ENCODE data around the gene ZNF488. TPM values are rescaled to one million over a fixed set of nuclear protein-coding genes. Genes with fewer than 3 reads are reported as not detected.

ZNF488 gene
- total RNA-seq, 2 experiments from 2014 or later: 0.05 TPM; not detected in 1

DNA sequence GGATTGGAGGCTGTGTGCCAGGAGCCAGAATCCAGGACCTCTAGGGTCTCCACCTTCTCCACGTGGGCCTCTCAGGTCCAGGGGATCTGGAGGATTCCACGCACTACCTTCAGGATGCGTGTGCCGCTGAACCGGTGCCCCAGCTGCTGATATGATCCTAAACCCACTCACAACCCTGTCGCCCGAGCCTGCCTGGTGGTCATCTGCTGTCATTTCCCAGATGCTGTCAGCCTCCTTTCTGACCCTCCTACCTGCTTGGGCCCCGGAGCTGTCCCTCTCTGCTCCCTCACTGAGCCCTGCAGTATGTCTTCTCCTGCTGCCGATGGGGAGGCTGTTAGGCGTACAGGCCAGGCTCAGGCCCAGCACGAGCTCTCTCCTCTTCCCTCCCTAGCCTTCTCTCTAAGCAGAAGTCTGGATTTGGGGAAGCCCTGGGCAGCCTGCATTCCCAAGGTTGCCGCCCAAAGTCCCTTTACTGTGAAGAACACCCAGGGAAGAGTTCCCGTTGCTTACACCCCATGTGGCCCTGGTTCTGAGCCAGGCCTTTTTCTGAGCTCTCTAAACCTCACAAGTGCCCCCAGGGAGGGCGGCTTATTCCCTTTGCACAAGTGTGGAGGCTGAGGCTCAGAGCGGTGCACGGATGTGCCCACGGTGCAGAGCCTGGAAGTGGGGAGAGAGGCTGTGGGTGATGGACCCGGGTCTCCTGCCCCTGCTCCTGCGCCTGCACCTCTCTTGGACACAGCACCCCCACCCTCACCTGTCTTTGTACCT lies 30.8 kb upstream of the ZNF488 start:
- Mint-ChIP-seq H3K4me3 (no peak overlapping the region), H3K27ac (no peak overlapping the region), H3K4me1 (no peaks in the 10 kb centered on the region), H3K27me3 (no peaks in the 10 kb centered on the region), H3K36me3 (ENCODE audit: low read depth) (no peaks in the 10 kb centered on the region), H3K9me3 (no peaks in the 10 kb centered on the region)
- CTCF ChIA-PET: no interaction called here
- DNase-seq: no peak
- POLR2A ChIA-PET: no interaction called here

DNA sequence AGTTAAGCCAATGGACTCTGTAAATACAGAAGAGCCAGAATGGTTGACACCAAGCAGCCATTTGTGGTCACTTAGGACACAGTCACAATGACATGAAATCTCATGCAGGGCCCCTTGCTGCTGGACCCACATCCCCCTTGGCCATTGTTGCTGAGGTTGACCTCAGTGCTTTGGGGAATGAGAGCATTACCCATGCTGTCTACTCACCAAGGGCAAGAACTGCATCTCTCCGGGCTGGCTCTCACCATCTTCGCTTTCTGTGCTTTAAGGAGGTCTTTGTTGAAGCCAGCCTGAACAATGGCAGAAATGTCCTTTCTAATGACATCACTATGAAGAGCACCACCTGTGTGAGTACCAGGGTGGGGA lies 30.1 kb upstream of the ZNF488 start:
- H3K4me3 Mint-ChIP-seq: no peak overlapping the region
- DNase-seq: no peak

DNA sequence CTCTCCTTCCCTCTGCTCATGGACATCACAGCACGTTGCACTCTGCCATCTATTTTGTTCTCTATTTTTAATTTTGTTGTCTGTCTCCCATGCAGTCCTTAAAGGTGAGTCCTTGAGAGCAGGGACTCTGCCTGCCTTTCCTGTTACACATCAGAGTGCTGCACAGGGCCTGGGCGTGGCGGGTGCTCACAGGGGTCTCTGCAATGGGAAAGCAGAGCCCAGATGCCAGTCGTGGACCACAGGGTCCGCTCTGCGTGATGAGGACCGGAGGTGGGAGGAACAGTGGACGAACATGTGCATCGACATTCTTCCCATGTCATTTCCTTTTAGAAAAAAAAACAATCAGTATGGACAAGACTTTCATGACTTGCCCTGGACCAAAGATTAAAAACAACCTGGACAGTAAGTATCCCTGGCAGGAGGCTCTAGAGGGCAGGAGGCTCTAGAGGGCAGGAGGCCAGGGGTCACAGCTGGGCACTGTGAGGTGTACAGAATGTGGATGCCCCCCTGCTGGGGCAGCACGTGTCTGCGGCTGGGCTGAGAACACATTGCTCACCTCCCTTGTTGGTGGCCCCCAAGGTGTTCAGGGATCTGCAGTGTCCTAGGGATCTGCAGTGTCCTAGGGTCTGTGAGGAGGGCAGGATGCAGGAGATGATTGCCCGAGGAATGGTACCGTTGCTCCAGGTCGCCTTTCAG lies 29.6 kb upstream of the ZNF488 start:
- no peak for DNase-seq
- ChIA-PET POLR2A (no interaction called here), CTCF (no interaction called here)
- Mint-ChIP-seq H3K27ac (no peak overlapping the region), H3K4me1 (no peaks in the 10 kb centered on the region), H3K9me3 (no peaks in the 10 kb centered on the region), H3K27me3 (no peaks in the 10 kb centered on the region), H3K36me3 (ENCODE audit: low read depth) (no peaks in the 10 kb centered on the region), H3K4me3 (no peak overlapping the region)

More for the DNA sequence above, 30.1 kb upstream of the ZNF488 start:
- CTCF ChIA-PET: no interaction called here
- no peaks in the 10 kb centered on the region for H3K4me1 Mint-ChIP-seq
- H3K36me3 Mint-ChIP-seq (ENCODE audit: low read depth): no peaks in the 10 kb centered on the region
- no peak overlapping the region for H3K27ac Mint-ChIP-seq
- H3K27me3 Mint-ChIP-seq: no peaks in the 10 kb centered on the region
- H3K9me3 Mint-ChIP-seq: no peaks in the 10 kb centered on the region
- POLR2A ChIA-PET: no interaction called here

DNA sequence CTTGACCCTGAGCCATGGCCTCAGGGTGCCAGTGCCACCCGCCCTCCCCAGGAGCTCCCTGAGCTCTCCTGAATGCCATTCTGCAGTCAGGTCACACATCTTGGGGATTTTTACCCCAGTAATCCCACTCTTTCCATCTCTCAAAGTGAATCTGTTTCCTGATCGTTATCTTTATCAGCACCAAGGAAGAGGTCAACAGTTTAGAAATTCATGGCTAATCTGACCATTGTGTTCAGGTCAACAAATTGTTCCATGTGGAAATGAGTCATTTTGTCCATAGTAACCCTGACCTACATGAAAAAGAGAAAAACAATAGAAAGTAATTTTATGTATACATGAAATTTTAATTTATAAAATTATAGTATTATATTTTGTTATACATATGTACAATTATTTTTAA lies 28.8 kb upstream of the ZNF488 start:
- POLR2A ChIA-PET: no interaction called here
- no peaks in the 10 kb centered on the region for H3K36me3 Mint-ChIP-seq (ENCODE audit: low read depth)
- no peaks in the 10 kb centered on the region for H3K4me1 Mint-ChIP-seq
- no peaks in the 10 kb centered on the region for H3K27me3 Mint-ChIP-seq
- CTCF ChIA-PET: no interaction called here
- H3K27ac Mint-ChIP-seq: no peak overlapping the region
- no peak for DNase-seq
- H3K4me3 Mint-ChIP-seq: no peak overlapping the region
- no peaks in the 10 kb centered on the region for H3K9me3 Mint-ChIP-seq

DNA sequence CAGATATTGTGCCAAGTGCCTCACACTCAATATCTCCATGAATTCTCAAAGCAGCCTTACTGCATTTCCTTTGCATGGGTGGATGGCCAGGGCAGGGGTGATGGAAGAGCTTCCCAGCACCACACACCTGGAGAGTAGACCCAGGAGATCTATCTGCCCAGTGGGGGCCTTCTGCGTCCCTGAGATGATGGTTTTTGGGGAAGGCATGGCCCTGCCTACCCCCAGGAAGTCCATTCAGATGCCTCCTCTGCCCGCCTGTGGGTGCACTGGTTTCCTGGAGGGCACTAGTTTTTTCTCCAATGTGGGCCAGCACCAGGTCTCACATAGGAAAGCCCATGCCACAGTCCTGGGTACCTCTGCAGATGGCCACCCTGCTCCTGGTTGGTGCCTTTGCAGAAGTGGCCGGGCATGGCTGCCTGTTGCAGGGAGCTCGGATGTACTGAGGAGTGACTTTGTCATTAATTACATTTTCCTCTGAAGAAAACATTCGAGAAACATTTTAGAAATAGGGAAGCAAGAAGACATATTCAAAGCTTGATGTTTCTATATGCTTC lies 28.2 kb upstream of the ZNF488 start:
- Mint-ChIP-seq H3K27ac (no peak overlapping the region), H3K27me3 (no peaks in the 10 kb centered on the region), H3K4me1 (no peaks in the 10 kb centered on the region), H3K9me3 (no peaks in the 10 kb centered on the region), H3K36me3 (ENCODE audit: low read depth) (no peaks in the 10 kb centered on the region), H3K4me3 (no peak overlapping the region)
- DNase-seq: no peak
- ChIA-PET CTCF (no interaction called here), POLR2A (no interaction called here)

DNA sequence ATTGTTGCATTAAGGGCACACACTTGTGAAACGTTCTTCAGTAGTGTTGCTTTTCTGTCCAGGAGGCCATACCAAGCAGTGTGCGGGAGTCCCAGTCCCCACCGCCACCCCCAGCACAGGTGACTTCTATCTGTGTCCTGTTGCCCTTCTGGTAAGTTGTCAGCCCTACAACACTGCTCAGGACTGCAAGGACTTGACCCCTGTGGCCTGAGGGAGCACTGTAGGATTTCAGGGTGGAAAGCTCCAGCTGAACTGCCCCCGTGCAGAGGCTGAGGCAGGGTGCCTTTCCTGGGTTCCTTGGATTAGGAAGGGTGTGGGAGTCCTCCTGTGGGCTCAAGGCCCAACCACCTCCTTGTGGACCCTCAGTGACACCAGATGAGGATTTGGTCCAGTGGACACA lies 26.8 kb upstream of the ZNF488 start:
- no peak overlapping the region for H3K4me3 Mint-ChIP-seq
- POLR2A ChIA-PET: no interaction called here
- H3K36me3 Mint-ChIP-seq (ENCODE audit: low read depth): no peaks in the 10 kb centered on the region
- no peak for DNase-seq
- CTCF ChIA-PET: no interaction called here
- H3K4me1 Mint-ChIP-seq: no peaks in the 10 kb centered on the region
- no peak overlapping the region for H3K27ac Mint-ChIP-seq
- no peaks in the 10 kb centered on the region for H3K9me3 Mint-ChIP-seq
- no peaks in the 10 kb centered on the region for H3K27me3 Mint-ChIP-seq

DNA sequence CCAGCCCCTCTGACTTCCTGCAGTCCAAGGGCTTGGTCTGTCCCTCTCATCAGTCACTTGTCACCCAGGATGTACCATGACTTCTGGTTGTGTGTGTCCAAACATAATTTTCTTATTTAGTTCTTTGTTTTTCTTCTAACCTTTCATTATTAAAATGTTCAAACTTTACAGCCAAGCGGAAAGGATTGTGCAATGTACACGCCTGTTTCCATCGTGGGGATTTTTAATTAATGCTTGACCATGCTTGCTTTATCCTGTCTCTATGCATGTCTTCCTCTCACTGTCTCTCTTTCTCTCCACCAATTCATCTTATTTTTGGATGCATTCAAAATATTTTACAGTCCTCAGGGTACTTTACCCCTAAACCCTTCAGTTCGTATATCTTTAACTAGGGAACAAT lies 26.2 kb upstream of the ZNF488 start:
- Mint-ChIP-seq H3K9me3 (no peaks in the 10 kb centered on the region), H3K27ac (peak overlapping the region; percentile 55), H3K4me3 (no peak overlapping the region), H3K36me3 (ENCODE audit: low read depth) (no peaks in the 10 kb centered on the region), H3K27me3 (no peaks in the 10 kb centered on the region), H3K4me1 (no peaks in the 10 kb centered on the region)
- ChIA-PET CTCF (no interaction called here), POLR2A (no interaction called here)
- no peak for DNase-seq

DNA sequence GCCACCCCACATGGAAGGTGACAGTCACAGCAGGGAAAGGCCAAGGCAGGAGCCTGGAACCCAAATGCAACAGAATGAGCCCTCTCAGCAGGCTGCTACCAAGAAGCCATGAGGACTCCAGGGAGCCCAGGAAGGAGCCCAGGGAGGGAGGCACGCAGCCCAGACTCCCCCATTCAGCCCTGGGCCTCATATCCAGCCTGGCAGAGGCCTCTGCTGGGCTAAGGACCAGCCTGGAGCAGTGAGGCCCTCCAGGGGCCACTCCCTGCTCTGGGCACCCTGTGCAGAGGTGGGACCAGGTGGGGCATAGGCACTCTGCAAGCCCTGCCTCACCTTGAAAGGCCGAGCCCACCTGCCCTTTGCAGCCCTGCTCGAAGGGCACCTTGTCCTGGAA lies 25.8 kb upstream of the ZNF488 start:
- Mint-ChIP-seq H3K4me3 (no peak overlapping the region), H3K27ac (no peak overlapping the region), H3K4me1 (no peaks in the 10 kb centered on the region), H3K27me3 (no peaks in the 10 kb centered on the region), H3K9me3 (no peaks in the 10 kb centered on the region), H3K36me3 (ENCODE audit: low read depth) (no peaks in the 10 kb centered on the region)
- no peak for DNase-seq
- ChIA-PET CTCF (no interaction called here), POLR2A (no interaction called here)

DNA sequence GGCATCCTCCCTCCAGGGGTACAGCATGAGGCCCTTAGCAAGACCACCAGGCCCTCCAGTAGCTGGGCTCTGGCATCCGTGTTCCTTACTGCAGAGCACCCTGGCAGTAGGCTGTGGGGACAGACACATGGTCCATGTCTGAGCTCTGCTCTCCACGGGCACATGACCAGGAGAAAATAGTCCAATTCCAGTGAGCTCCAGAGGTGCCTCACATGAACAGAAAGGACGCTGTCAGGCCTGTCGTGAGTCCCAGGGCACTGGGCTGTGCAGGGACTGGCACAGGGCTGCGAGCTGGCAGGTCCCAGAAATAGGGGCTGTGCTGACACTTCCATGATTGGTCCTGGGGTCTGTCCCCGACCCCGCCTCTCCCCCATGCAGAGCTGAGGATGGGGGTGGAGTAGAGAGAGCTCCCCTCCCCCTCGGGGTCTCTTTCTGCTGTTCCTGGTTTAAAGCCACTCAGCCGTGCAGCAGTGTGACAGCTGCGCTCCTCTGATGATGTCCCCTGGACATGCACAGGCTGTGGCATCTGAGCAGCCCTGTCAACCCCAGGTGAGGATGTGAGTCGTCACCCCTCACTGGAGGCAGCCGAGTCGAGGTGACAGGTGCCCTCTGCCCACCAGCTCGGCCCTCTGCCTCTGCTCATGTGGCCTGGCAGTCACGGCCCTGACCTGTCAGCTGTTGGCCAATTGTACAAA lies 25.2 kb upstream of the ZNF488 start:
- Mint-ChIP-seq H3K4me3 (no peak overlapping the region), H3K9me3 (no peaks in the 10 kb centered on the region), H3K27ac (no peak overlapping the region), H3K4me1 (no peaks in the 10 kb centered on the region), H3K36me3 (ENCODE audit: low read depth) (no peaks in the 10 kb centered on the region), H3K27me3 (no peaks in the 10 kb centered on the region)
- ChIA-PET CTCF (no interaction called here), POLR2A (no interaction called here)
- no peak for DNase-seq

DNA sequence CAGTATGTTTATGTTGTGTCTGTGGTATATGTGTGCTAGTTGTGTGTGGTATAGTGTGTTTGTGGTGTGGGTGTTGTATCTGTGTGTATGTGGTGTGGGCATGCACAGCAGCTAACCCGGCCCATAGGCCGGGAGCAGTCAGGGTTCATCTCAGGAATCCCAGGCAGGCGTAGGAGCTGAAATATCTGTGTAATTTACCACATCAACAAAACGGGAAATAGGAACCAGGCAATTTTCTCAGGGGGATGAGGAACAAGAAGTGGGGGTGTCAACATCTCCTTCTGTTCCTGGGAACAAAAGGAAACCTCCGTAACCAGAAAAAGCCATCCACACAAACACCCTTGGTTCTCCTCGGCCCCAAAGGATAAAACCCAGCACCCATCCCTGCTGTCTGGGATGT lies 24.5 kb upstream of the ZNF488 start:
- Mint-ChIP-seq H3K9me3 (no peaks in the 10 kb centered on the region), H3K27ac (no peak overlapping the region), H3K4me1 (no peaks in the 10 kb centered on the region), H3K36me3 (ENCODE audit: low read depth) (no peaks in the 10 kb centered on the region), H3K4me3 (no peak overlapping the region), H3K27me3 (no peaks in the 10 kb centered on the region)
- no peak for DNase-seq
- CTCF ChIA-PET: no interaction called here
- POLR2A ChIA-PET: no interaction called here

DNA sequence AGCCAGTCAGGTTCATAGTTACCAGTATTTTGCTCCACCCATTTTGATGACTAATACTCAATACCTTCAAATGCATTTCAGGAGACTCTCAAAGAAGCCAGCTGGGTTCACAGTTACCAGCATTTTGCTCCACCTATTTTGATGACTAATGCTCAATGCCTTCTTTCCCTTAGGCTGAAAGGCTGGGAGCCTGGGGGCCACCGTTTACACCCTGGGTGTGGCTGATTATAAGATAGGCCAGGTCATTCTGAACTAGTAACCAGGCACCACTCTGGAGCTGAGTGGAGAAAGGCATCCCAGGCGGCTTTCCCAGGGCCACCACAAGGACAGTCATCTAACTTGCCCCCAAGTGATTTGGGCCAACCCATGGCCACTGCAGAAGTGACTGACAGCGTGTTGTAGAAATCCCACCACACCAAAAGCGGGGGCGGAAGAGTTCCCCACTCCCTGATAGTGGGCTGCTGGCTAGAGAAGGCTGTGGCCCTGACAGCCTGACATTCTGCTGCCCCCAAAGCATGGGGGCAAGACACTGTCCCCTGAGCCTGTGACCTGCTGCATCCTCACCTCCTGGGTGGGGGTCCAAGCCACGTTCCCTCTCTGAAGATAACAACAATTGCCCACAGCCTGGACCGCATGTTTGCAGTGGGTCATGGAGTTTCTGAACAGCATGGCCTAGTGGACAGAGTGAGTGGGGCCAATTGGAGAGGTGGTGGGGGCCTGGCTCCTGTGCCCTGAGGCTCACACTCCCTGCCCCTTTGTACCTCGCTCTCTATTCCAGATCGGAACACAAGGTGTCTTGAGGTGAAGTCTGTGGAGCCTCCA lies 23.0 kb upstream of the ZNF488 start:
- H3K4me3 Mint-ChIP-seq: no peak overlapping the region
- ChIA-PET CTCF (no interaction called here), POLR2A (no interaction called here)

DNA sequence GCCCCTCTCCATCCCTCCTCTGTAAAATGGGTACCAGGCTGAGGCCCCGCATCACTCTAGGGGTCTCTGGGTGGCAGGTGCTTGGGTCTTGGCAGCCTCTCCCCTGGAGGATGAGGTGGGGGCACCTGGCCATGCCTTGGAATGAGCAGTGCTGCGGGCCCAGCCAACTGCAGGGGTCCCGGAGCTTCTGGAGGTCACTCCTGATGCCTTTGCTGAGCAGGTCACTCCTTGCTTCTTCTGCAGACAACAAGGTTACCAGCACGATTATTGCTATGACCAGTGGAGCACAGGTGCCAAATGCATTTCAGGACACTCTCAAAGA lies 22.4 kb upstream of the ZNF488 start:
- ChIA-PET POLR2A (no interaction called here), CTCF (no interaction called here)

More for the DNA sequence above, 23.0 kb upstream of the ZNF488 start:
- Mint-ChIP-seq H3K9me3 (no peaks in the 10 kb centered on the region), H3K36me3 (ENCODE audit: low read depth) (no peaks in the 10 kb centered on the region), H3K27ac (no peak overlapping the region), H3K27me3 (no peaks in the 10 kb centered on the region), H3K4me1 (no peaks in the 10 kb centered on the region)
- DNase-seq: no peak

More for the DNA sequence above, 22.4 kb upstream of the ZNF488 start:
- Mint-ChIP-seq H3K4me1 (no peaks in the 10 kb centered on the region), H3K27me3 (no peaks in the 10 kb centered on the region), H3K4me3 (no peak overlapping the region), H3K36me3 (ENCODE audit: low read depth) (no peaks in the 10 kb centered on the region), H3K27ac (peak overlapping the region; percentile 36), H3K9me3 (no peaks in the 10 kb centered on the region)
- no peak for DNase-seq

All from activated CD4-positive, alpha-beta T cell treated with anti-CD3 and anti-CD28 coated beads, Interleukin-2, amount 10 ng/mL, durations not matched to agents 7 days and 5 days (primary cell).